Endothelial cell of umbilical vein (primary cell): ENCODE data around the gene EZH1.

Experiments used
- CTCF ChIP-seq, 2 donors: IDR thresholded peaks; 1 replicate in 1 of 2; 2 replicates in 1 of 2; pipeline ENCODE4 v1.5.1; 2011; ENCODE audit warnings: low read length in 2 of 2, mild to moderate bottlenecking in 2 of 2, moderate library complexity in 2 of 2, control low read depth in 1 of 2, inconsistent platforms in 1 of 2, low read depth in 1 of 2; ENCODE audit not compliant: insufficient read depth in 1 of 2; ENCODE audit errors: extremely low read depth in 1 of 2
- EZH2 ChIP-seq: IDR thresholded peaks from 2 replicates; pipeline ENCODE4 v1.6.1; 2012; ENCODE audit warnings: borderline replicate concordance, low read depth, mild to moderate bottlenecking, moderate library complexity, low read length, inconsistent platforms; ENCODE audit not compliant: severe bottlenecking
- GATA2 ChIP-seq: IDR thresholded peaks from 2 replicates; pipeline ENCODE4 v1.7.0; 2011; ENCODE audit warnings: low read depth, mild to moderate bottlenecking, moderate library complexity, mixed read lengths, low read length; ENCODE audit not compliant: insufficient read length, insufficient read depth
- JUN ChIP-seq: IDR thresholded peaks from 2 replicates; pipeline ENCODE4 v1.6.1; 2011; ENCODE audit warnings: borderline replicate concordance, low read depth; ENCODE audit not compliant: insufficient read length, insufficient read depth
- MAX ChIP-seq: IDR thresholded peaks from 2 replicates; pipeline ENCODE4 v1.6.1; 2011; ENCODE audit not compliant: insufficient read depth, insufficient read length
- POLR2A ChIP-seq: IDR thresholded peaks from 2 replicates; pipeline ENCODE4 v1.6.1; 2012; ENCODE audit warnings: low read depth, mild to moderate bottlenecking, control low read depth, low read length
- POLR2AphosphoS5 ChIP-seq: IDR thresholded peaks from 2 replicates; pipeline ENCODE4 v1.6.1; 2012; ENCODE audit warnings: low read depth, mild to moderate bottlenecking, control low read depth, low read length, moderate library complexity; ENCODE audit not compliant: insufficient read depth

- TF ChIP-seq CTCF (IDR thresholded peaks at IDR 0.05; ENCODE audit: extremely low read depth in 1 of 2, insufficient read depth in 1 of 2, low read depth in 1 of 2, low read length in 2 of 2) (no peak), MAX (peak; percentile 28), EZH2 (no peak), POLR2AphosphoS5 (no peak), POLR2A (peak; percentile 62), JUN (no peak), GATA2 (no peak)
Observed at GRCh38 chr17:42744283-42744805, 496 bp downstream of the EZH1 start.
